OCI-LY7 (cell line): Measurements from ENCODE around the gene TTC22. TPM values are rescaled to one million over a fixed set of nuclear protein-coding genes. Genes with fewer than 3 reads are reported as not detected.
A peak's percentile ranks its signal among the peaks of the same experiment; 100 is the strongest.

ENCODE experiments used
- BruUV-seq: library from RNA; stranded (reverse); fragments of 400-500 nt; replicated peaks from 2 replicates; lab custom pipeline; 2021; lab: Mats Ljungman, UMichigan
- CTCF ChIA-PET: fragments of 300-600 bp; sonication (Branson Sonifier 250); formaldehyde crosslinking; loops from one replicate; lab custom pipeline; 2022; ENCODE audit warnings: antibody characterized with exemption; ENCODE audit not compliant: unreplicated experiment; lab: Charles Lee
- POLR2A ChIA-PET: fragments of 300-600 bp; sonication (Branson Sonifier 250); formaldehyde crosslinking; loops from one replicate; lab custom pipeline; 2022; ENCODE audit warnings: antibody characterized with exemption; lab: Charles Lee
- DNase-seq: peaks from one replicate; pipeline ENCODE4 v3.0.0-alpha.2; 2015; ENCODE audit warnings: low spot score
- H2AFZ ChIP-seq: fragments of 200-600 bp; sonication (generic), shearing (Covaris generic); 2 replicates; pipeline ENCODE4 v1.6.1; 2014; ENCODE audit warnings: mild to moderate bottlenecking, antibody characterized with exemption, low read length, moderate library complexity
- H3K27ac ChIP-seq: fragments of 200-600 bp; sonication (generic); 2 replicates; pipeline ENCODE4 v1.5.1; 2014; ENCODE audit warnings: mixed run types, low read depth, mild to moderate bottlenecking, moderate library complexity, low read length, inconsistent platforms; ENCODE audit not compliant: poor library complexity, severe bottlenecking
- H3K36me3 ChIP-seq: fragments of 200-600 bp; sonication (generic); 2 replicates; pipeline ENCODE4 v1.6.1; 2014; ENCODE audit warnings: mild to moderate bottlenecking, antibody characterized with exemption, low read length, moderate library complexity, mixed read lengths; ENCODE audit not compliant: insufficient read depth
- H3K4me1 ChIP-seq: fragments of 200-600 bp; sonication (generic); 2 replicates; pipeline ENCODE4 v1.5.1; 2014; ENCODE audit warnings: mild to moderate bottlenecking, low read length; ENCODE audit not compliant: insufficient read depth, poor library complexity, severe bottlenecking
- H3K4me2 ChIP-seq: fragments of 200-600 bp; sonication (generic); 2 replicates; pipeline ENCODE4 v1.6.1; 2014; ENCODE audit warnings: mild to moderate bottlenecking, low read length
- H3K4me3 ChIP-seq: fragments of 200-600 bp; sonication (generic); 2 replicates; pipeline ENCODE4 v1.5.1; 2014; ENCODE audit warnings: mild to moderate bottlenecking, low read depth, low read length; ENCODE audit not compliant: poor library complexity, severe bottlenecking
- H3K79me2 ChIP-seq: fragments of 200-600 bp; sonication (generic); 2 replicates; pipeline ENCODE4 v1.6.1; 2016; ENCODE audit warnings: low read depth, mild to moderate bottlenecking, low read length, moderate library complexity, mixed read lengths; ENCODE audit not compliant: insufficient read depth
- H3K9me2 ChIP-seq: fragments of 200-600 bp; sonication (generic); 2 replicates; pipeline ENCODE4 v1.6.1; 2016; ENCODE audit warnings: mild to moderate bottlenecking, low read length, mixed read lengths; ENCODE audit not compliant: insufficient read depth
- H3K9me3 ChIP-seq: fragments of 200-600 bp; sonication (generic); 2 replicates; pipeline ENCODE4 v1.6.1; 2014; ENCODE audit warnings: mild to moderate bottlenecking, mixed run types, low read length, mixed read lengths
- H4K20me1 ChIP-seq: fragments of 200-600 bp; sonication (generic); 2 replicates; pipeline ENCODE4 v1.6.1; 2014; ENCODE audit warnings: mild to moderate bottlenecking, antibody characterized with exemption, low read length, moderate library complexity, mixed read lengths; ENCODE audit not compliant: insufficient read depth
- EZH2phosphoT487 ChIP-seq: fragments of 200-600 bp; sonication (generic); IDR thresholded peaks from 2 replicates; pipeline ENCODE4 v1.6.1; 2018; ENCODE audit warnings: low read depth, borderline replicate concordance, mild to moderate bottlenecking, mixed run types, antibody characterized with exemption, low read length, moderate library complexity, mixed read lengths
- intact Hi-C: fragments of 100-400 bp; cut with micrococcal nuclease; formaldehyde crosslinking; loops from one replicate; pipeline ENCODE4 v1.10.0; 2022; ENCODE audit not compliant: unreplicated experiment
- total RNA-seq, 2 experiments: library from RNA; depleted of rRNA in 1 of 2; stranded (reverse); fragments of >200 nt in 1 of 2; shearing (Covaris generic) in 1 of 2; gene quantifications; 2 replicates each; pipeline ENCODE4 v1.2.3, GENCODE V29; 2014 to 2022
- TF ChIP-seq, protein P1 (sequence below): fragments of 200-600 bp; sonication (generic); conservative IDR thresholded peaks from 2 replicates; pipeline ENCODE4 v1.5.1; 2014; ENCODE audit warnings: mild to moderate bottlenecking, antibody characterized with exemption, low read length, moderate library complexity, mixed read lengths

Gene TTC22
- total RNA-seq, 2 experiments from 2014 or later, result not detected

GRCh38 chr1:54741531-54741930, 59.6 kb downstream of the TTC22 start:
- Histone ChIP-seq H3K9me3 (no peaks in the 10 kb centered on the region), H3K79me2 (no peaks in the 10 kb centered on the region), H3K4me1 (no peaks in the 10 kb centered on the region), H3K27ac (no peak overlapping the region), H4K20me1 (no peaks in the 10 kb centered on the region), H3K4me3 (no peak overlapping the region), H3K9me2 (no peaks in the 10 kb centered on the region), H2AFZ (no peak overlapping the region), H3K36me3 (peaks cover 69% of the 10 kb centered on the region), H3K4me2 (no peak overlapping the region)
- intact Hi-C loops, result no loop called here
- no peak for DNase-seq
- BruUV-seq, result TSS peak; percentile 60
- CTCF ChIA-PET, result no interaction called here
- POLR2A ChIA-PET, result no interaction called here
- TF ChIP-seq, protein P1, sequence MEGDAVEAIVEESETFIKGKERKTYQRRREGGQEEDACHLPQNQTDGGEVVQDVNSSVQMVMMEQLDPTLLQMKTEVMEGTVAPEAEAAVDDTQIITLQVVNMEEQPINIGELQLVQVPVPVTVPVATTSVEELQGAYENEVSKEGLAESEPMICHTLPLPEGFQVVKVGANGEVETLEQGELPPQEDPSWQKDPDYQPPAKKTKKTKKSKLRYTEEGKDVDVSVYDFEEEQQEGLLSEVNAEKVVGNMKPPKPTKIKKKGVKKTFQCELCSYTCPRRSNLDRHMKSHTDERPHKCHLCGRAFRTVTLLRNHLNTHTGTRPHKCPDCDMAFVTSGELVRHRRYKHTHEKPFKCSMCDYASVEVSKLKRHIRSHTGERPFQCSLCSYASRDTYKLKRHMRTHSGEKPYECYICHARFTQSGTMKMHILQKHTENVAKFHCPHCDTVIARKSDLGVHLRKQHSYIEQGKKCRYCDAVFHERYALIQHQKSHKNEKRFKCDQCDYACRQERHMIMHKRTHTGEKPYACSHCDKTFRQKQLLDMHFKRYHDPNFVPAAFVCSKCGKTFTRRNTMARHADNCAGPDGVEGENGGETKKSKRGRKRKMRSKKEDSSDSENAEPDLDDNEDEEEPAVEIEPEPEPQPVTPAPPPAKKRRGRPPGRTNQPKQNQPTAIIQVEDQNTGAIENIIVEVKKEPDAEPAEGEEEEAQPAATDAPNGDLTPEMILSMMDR, result no peak
- no peak for TF ChIP-seq EZH2phosphoT487

DNA sequence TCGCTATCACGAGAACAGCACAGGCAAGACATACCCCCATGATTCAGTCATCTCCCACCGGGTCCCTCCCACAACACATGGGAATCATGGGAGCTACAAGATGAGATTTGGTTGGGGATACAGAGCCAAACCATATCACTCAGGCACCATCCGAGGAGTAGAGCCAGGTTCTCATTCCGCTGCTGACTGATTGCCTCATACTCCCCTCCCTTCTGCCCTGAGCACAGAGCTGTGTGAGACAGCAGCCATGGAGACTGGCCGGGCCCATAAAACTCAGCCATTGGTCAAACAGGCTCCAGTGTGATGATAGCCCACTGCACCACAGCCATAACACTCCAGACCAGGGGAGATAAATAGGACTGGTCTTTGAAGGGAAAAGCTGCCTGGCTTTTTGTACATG, 62.9 kb downstream of the TTC22 start:
- H3K36me3 ChIP-seq, result peaks cover 88% of the 10 kb centered on the region
- CTCF ChIA-PET, result no interaction called here

GRCh38 chr1:54736685-54737084, 64.4 kb downstream of the TTC22 start:
- Histone ChIP-seq H3K27ac (no peak overlapping the region), H3K4me2 (no peak overlapping the region), H4K20me1 (no peaks in the 10 kb centered on the region), H3K9me3 (no peaks in the 10 kb centered on the region), H3K9me2 (no peaks in the 10 kb centered on the region), H3K36me3 (peaks cover 75% of the 10 kb centered on the region), H2AFZ (no peak overlapping the region), H3K4me1 (no peaks in the 10 kb centered on the region), H3K79me2 (no peaks in the 10 kb centered on the region), H3K4me3 (no peak overlapping the region)
- ChIA-PET POLR2A (no interaction called here), CTCF (no interaction called here)
- intact Hi-C loops, result no loop called here
- no peak for TF ChIP-seq EZH2phosphoT487
- TF ChIP-seq, protein P1, result no peak
- no TSS peak for BruUV-seq
- DNase-seq, result no peak

More for the DNA sequence above, 62.9 kb downstream of the TTC22 start:
- DNase-seq, result no peak
- H3K4me3 ChIP-seq, result no peak overlapping the region
- intact Hi-C loops, result no loop called here
- H3K79me2 ChIP-seq, result no peaks in the 10 kb centered on the region
- BruUV-seq, result no TSS peak
- TF ChIP-seq EZH2phosphoT487, result no peak
- TF ChIP-seq, protein P1, result no peak
- H3K27ac ChIP-seq, result no peak overlapping the region
- H4K20me1 ChIP-seq, result no peaks in the 10 kb centered on the region
- POLR2A ChIA-PET, result no interaction called here
- no peaks in the 10 kb centered on the region for H3K4me1 ChIP-seq
- H3K9me3 ChIP-seq, result no peaks in the 10 kb centered on the region
- H3K4me2 ChIP-seq, result no peak overlapping the region
- H3K9me2 ChIP-seq, result no peaks in the 10 kb centered on the region
- H2AFZ ChIP-seq, result no peak overlapping the region

Other genes with a start within 250 kb of the TTC22 start
- gene FAM151A, start 177.8 kb downstream of the TTC22 start, total RNA-seq (2014; rRNA removed; shearing (Covaris generic)), result not detected in 2 replicates
- not detected in 2 replicates for gene FAM151A, start 177.8 kb downstream of the TTC22 start, total RNA-seq (2022)
- not detected in 2 replicates for gene MROH7, start 159.5 kb downstream of the TTC22 start, total RNA-seq (2014; rRNA removed; shearing (Covaris generic))
- gene MROH7, start 159.5 kb downstream of the TTC22 start, total RNA-seq (2022), result not detected in 2 replicates
- gene TTC4, start 85.5 kb downstream of the TTC22 start, total RNA-seq (2014; rRNA removed; shearing (Covaris generic)), result 20.7 and 26.1 TPM in 2 replicates
- gene TTC4, start 85.5 kb downstream of the TTC22 start, total RNA-seq (2022), result 23.0 and 24.3 TPM in 2 replicates
- gene PARS2, start 36.8 kb downstream of the TTC22 start, total RNA-seq (2014; rRNA removed; shearing (Covaris generic)), result 6.7 and 7.6 TPM in 2 replicates
- 5.3 and 6.7 TPM in 2 replicates for gene PARS2, start 36.8 kb downstream of the TTC22 start, total RNA-seq (2022)
- 40.5 and 45.7 TPM in 2 replicates for gene DHCR24, start 85.9 kb upstream of the TTC22 start, total RNA-seq (2014; rRNA removed; shearing (Covaris generic))
- gene DHCR24, start 85.9 kb upstream of the TTC22 start, total RNA-seq (2022), result 84.4 and 93.6 TPM in 2 replicates
- not detected in 2 replicates for gene TMEM61, start 179.3 kb upstream of the TTC22 start, total RNA-seq (2014; rRNA removed; shearing (Covaris generic))
- not detected in 2 replicates for gene TMEM61, start 179.3 kb upstream of the TTC22 start, total RNA-seq (2022)
- not detected in 2 replicates for gene BSND, start 197.6 kb upstream of the TTC22 start, total RNA-seq (2014; rRNA removed; shearing (Covaris generic))
- not detected in 2 replicates for gene BSND, start 197.6 kb upstream of the TTC22 start, total RNA-seq (2022)
- not detected in 2 replicates for gene PCSK9, start 238.2 kb upstream of the TTC22 start, total RNA-seq (2014; rRNA removed; shearing (Covaris generic))
- not detected in 2 replicates for gene PCSK9, start 238.2 kb upstream of the TTC22 start, total RNA-seq (2022)